ENCODE results near the gene ACAA1. TPM values are rescaled to one million over a fixed set of nuclear protein-coding genes. Genes with fewer than 3 reads are reported as not detected.
"Not testable (repeated sequence)": the region's sequence is repeated elsewhere in the genome, so short reads cannot be mapped to it uniquely, and the experiment has no call there.

The ACAA1 gene
- total and polyA plus RNA-seq, 2 donors: 33.3 to 75.2 TPM

- Histone ChIP-seq H3K27ac (ENCODE audit: low read depth in 1 of 2, low read length in 1 of 2) (no peak overlapping the region), H3K4me1 (ENCODE audit: control insufficient read depth in 2 of 2, insufficient read depth in 2 of 2, low read length in 2 of 2) (peaks cover 20 to 30% of the 10 kb centered on the region in 2 donors), H3K36me3 (ENCODE audit: control insufficient read depth in 2 of 2, insufficient read depth in 2 of 2, low read length in 1 of 2) (no peaks in the 10 kb centered on the region), H3K9me3 (ENCODE audit: control insufficient read depth in 2 of 2, insufficient read depth in 1 of 2, low read length in 1 of 2) (peaks cover 0 to 3% of the 10 kb centered on the region in 2 donors), H3K4me3 (ENCODE audit: low read length in 2 of 2) (no peak overlapping the region), H3K27me3 (ENCODE audit: control insufficient read depth in 2 of 2, insufficient read depth in 1 of 2, low read length in 1 of 2) (no peaks in the 10 kb centered on the region)
- no peak for DNase-seq (ENCODE audit: low read depth in 6 of 9, low spot score in 9 of 9)
- WGBS: 93% methylated on average over 4 of the region's 4 CpGs
These were observed 30.7 kb upstream of the ACAA1 start for GRCh38 chr3:38167591-38167990.

GRCh38 chr3:38165722-38166387, 28.9 kb upstream of the ACAA1 start:
- DNase-seq (ENCODE audit: low read depth in 6 of 9, low spot score in 9 of 9): peak in 4 of 9 donors; percentile 9 to 35 (median 31)
- Histone ChIP-seq H3K9me3 (ENCODE audit: control insufficient read depth in 2 of 2, insufficient read depth in 1 of 2, low read length in 1 of 2) (peaks cover 0 to 3% of the 10 kb centered on the region in 2 donors), H3K27ac (ENCODE audit: low read depth in 1 of 2, low read length in 1 of 2) (peak overlapping the region; percentile 93 to 99), H3K4me3 (ENCODE audit: low read length in 2 of 2) (peak overlapping the region; percentile 71 to 86), H3K27me3 (ENCODE audit: control insufficient read depth in 2 of 2, insufficient read depth in 1 of 2, low read length in 1 of 2) (no peaks in the 10 kb centered on the region), H3K4me1 (ENCODE audit: control insufficient read depth in 2 of 2, insufficient read depth in 2 of 2, low read length in 2 of 2) (peaks cover 20 to 27% of the 10 kb centered on the region in 2 donors), H3K36me3 (ENCODE audit: control insufficient read depth in 2 of 2, insufficient read depth in 2 of 2, low read length in 1 of 2) (no peaks in the 10 kb centered on the region)
- WGBS: 1% methylated on average over 62 of the region's 62 CpGs

DNA sequence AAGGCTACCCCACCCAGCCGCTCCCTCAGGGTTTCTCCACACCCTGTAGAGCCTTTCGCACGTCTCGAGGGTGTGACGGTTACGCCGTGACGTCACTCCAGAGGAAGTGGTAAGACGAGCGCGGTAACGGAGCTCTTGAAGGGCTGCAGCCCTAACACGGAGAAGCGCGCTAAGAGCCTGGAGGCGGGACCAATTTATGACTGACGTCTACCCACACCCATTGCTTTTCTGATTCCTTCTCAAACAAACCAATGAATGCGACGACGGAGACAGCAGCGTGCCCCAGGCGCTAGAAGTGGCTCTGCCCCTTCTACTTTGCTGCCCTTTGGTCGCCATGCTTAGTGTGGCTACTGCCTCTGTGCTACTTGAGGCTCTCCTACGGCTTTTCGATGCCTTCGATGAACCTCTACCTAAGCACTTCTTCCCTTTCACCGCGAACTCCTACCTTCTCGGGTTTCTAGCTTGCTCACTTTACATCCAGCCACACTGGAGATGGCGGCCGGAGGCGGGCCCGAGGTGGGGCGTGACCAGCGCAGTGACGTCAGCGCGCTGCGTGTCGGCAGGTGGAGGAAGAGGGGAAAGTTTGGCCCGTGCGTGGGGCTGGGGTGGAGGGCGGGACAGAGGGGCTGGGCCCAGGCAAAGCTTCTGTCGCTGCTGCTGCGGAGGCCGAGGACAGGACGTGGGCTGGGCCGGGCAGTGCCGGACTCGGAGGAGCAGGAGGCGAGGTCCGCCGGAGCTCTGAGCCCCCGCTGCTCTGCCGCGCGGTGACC, 28.2 kb upstream of the ACAA1 start, which contains the start of gene OXSR1:
OXSR1 (plus strand) TSS at position 586 of the 770 bp plus-strand sequence. CDS start 340 bp downstream, outside the sequence.
- H3K27ac ChIP-seq (ENCODE audit: low read depth in 1 of 2, low read length in 1 of 2): peak within 1 kb of the TSS; percentile 98 to 99
- H3K9me3 ChIP-seq (ENCODE audit: control insufficient read depth in 2 of 2, insufficient read depth in 1 of 2, low read length in 1 of 2): peaks cover 0 to 3% of the 10 kb centered on the region in 2 donors
- peak within 1 kb of the TSS; percentile 71 to 86 for H3K4me3 ChIP-seq (ENCODE audit: low read length in 2 of 2)
- no peaks in the 10 kb centered on the region for H3K27me3 ChIP-seq (ENCODE audit: control insufficient read depth in 2 of 2, insufficient read depth in 1 of 2, low read length in 1 of 2)
- H3K36me3 ChIP-seq (ENCODE audit: control insufficient read depth in 2 of 2, insufficient read depth in 2 of 2, low read length in 1 of 2): no peaks in the 10 kb centered on the region
- DNase-seq (ENCODE audit: low read depth in 6 of 9, low spot score in 9 of 9): peak; percentile 97 to 100 (median 99)
- under 1% methylated on average over 57 of the region's 57 CpGs for WGBS
- peaks cover 20 to 26% of the 10 kb centered on the region in 2 donors for H3K4me1 ChIP-seq (ENCODE audit: control insufficient read depth in 2 of 2, insufficient read depth in 2 of 2, low read length in 2 of 2)

- DNase-seq (ENCODE audit: low read depth in 6 of 9, low spot score in 9 of 9): no peak
- Histone ChIP-seq H3K27ac (ENCODE audit: low read depth in 1 of 2, low read length in 1 of 2) (peak overlapping the region; percentile 98 to 99), H3K36me3 (ENCODE audit: control insufficient read depth in 2 of 2, insufficient read depth in 2 of 2, low read length in 1 of 2) (no peaks in the 10 kb centered on the region), H3K4me3 (ENCODE audit: low read length in 2 of 2) (peak overlapping the region; percentile 71 to 86), H3K9me3 (ENCODE audit: control insufficient read depth in 2 of 2, insufficient read depth in 1 of 2, low read length in 1 of 2) (peaks cover 0 to 3% of the 10 kb centered on the region in 2 donors), H3K4me1 (ENCODE audit: control insufficient read depth in 2 of 2, insufficient read depth in 2 of 2, low read length in 2 of 2) (peaks cover 20 to 23% of the 10 kb centered on the region in 2 donors), H3K27me3 (ENCODE audit: control insufficient read depth in 2 of 2, insufficient read depth in 1 of 2, low read length in 1 of 2) (no peaks in the 10 kb centered on the region)
- WGBS: 1% methylated on average over 17 of the region's 17 CpGs
These were observed 27.7 kb upstream of the ACAA1 start for GRCh38 chr3:38164643-38164951.

- Histone ChIP-seq H3K4me1 (ENCODE audit: control insufficient read depth in 2 of 2, insufficient read depth in 2 of 2, low read length in 2 of 2) (peaks cover 20 to 23% of the 10 kb centered on the region in 2 donors), H3K9me3 (ENCODE audit: control insufficient read depth in 2 of 2, insufficient read depth in 1 of 2, low read length in 1 of 2) (peaks cover 0 to 3% of the 10 kb centered on the region in 2 donors), H3K27me3 (ENCODE audit: control insufficient read depth in 2 of 2, insufficient read depth in 1 of 2, low read length in 1 of 2) (no peaks in the 10 kb centered on the region), H3K4me3 (ENCODE audit: low read length in 2 of 2) (peak overlapping the region; percentile 71 to 86), H3K27ac (ENCODE audit: low read depth in 1 of 2, low read length in 1 of 2) (peak overlapping the region; percentile 98 to 99), H3K36me3 (ENCODE audit: control insufficient read depth in 2 of 2, insufficient read depth in 2 of 2, low read length in 1 of 2) (no peaks in the 10 kb centered on the region)
- DNase-seq (ENCODE audit: low read depth in 6 of 9, low spot score in 9 of 9): no peak
- WGBS: 74% methylated on average over 24 of the region's 24 CpGs
These were observed 27.1 kb upstream of the ACAA1 start for GRCh38 chr3:38163841-38164642.

GRCh38 chr3:38163117-38163840, 26.4 kb upstream of the ACAA1 start:
- no peak overlapping the region for H3K4me3 ChIP-seq (ENCODE audit: low read length in 2 of 2)
- H3K4me1 ChIP-seq (ENCODE audit: control insufficient read depth in 2 of 2, insufficient read depth in 2 of 2, low read length in 2 of 2): peaks cover 20 to 23% of the 10 kb centered on the region in 2 donors
- no peak overlapping the region for H3K27ac ChIP-seq (ENCODE audit: low read depth in 1 of 2, low read length in 1 of 2)
- H3K9me3 ChIP-seq (ENCODE audit: control insufficient read depth in 2 of 2, insufficient read depth in 1 of 2, low read length in 1 of 2): peaks cover 0 to 3% of the 10 kb centered on the region in 2 donors
- 97% methylated on average over 12 of the region's 12 CpGs for WGBS
- no peaks in the 10 kb centered on the region for H3K36me3 ChIP-seq (ENCODE audit: control insufficient read depth in 2 of 2, insufficient read depth in 2 of 2, low read length in 1 of 2)
- DNase-seq (ENCODE audit: low read depth in 6 of 9, low spot score in 9 of 9): no peak
- H3K27me3 ChIP-seq (ENCODE audit: control insufficient read depth in 2 of 2, insufficient read depth in 1 of 2, low read length in 1 of 2): no peaks in the 10 kb centered on the region

DNA sequence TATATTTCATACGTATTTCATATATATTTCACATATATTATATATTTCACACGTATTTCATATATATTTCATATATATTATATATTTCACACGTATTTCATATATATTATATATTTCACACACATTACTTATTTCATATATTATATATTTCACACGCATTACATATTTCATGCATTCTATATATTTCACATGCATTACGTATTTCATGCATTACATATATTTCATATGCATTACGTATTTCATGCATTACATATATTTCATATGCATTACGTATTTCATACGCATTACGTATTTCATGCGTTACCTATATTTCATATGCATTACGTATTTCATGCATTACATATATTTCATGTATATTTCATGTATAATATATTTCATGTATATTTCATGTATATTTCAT, 23.8 kb upstream of the ACAA1 start:
- 98% methylated on average over 11 of the region's 11 CpGs for WGBS
- H3K9me3 ChIP-seq (ENCODE audit: control insufficient read depth in 2 of 2, insufficient read depth in 1 of 2, low read length in 1 of 2); DNase-seq (ENCODE audit: low read depth in 6 of 9, low spot score in 9 of 9); H3K27me3 ChIP-seq (ENCODE audit: control insufficient read depth in 2 of 2, insufficient read depth in 1 of 2, low read length in 1 of 2); H3K4me1 ChIP-seq (ENCODE audit: control insufficient read depth in 2 of 2, insufficient read depth in 2 of 2, low read length in 2 of 2); H3K36me3 ChIP-seq (ENCODE audit: control insufficient read depth in 2 of 2, insufficient read depth in 2 of 2, low read length in 1 of 2); H3K27ac ChIP-seq (ENCODE audit: low read depth in 1 of 2, low read length in 1 of 2); H3K4me3 ChIP-seq (ENCODE audit: low read length in 2 of 2): not testable (repeated sequence)

GRCh38 chr3:38158472-38158871, 21.5 kb upstream of the ACAA1 start:
- Histone ChIP-seq H3K27me3 (ENCODE audit: control insufficient read depth in 2 of 2, insufficient read depth in 1 of 2, low read length in 1 of 2) (no peaks in the 10 kb centered on the region), H3K9me3 (ENCODE audit: control insufficient read depth in 2 of 2, insufficient read depth in 1 of 2, low read length in 1 of 2) (no peaks in the 10 kb centered on the region), H3K4me3 (ENCODE audit: low read length in 2 of 2) (no peak overlapping the region), H3K27ac (ENCODE audit: low read depth in 1 of 2, low read length in 1 of 2) (no peak overlapping the region), H3K4me1 (ENCODE audit: control insufficient read depth in 2 of 2, insufficient read depth in 2 of 2, low read length in 2 of 2) (no peaks in the 10 kb centered on the region), H3K36me3 (ENCODE audit: control insufficient read depth in 2 of 2, insufficient read depth in 2 of 2, low read length in 1 of 2) (no peaks in the 10 kb centered on the region)
- WGBS: 94% methylated on average over 5 of the region's 5 CpGs
- DNase-seq (ENCODE audit: low read depth in 6 of 9, low spot score in 9 of 9): no peak

Measured in thymus (tissue), 11 donors.